ENCODE data around the gene LRP6.

DNA sequence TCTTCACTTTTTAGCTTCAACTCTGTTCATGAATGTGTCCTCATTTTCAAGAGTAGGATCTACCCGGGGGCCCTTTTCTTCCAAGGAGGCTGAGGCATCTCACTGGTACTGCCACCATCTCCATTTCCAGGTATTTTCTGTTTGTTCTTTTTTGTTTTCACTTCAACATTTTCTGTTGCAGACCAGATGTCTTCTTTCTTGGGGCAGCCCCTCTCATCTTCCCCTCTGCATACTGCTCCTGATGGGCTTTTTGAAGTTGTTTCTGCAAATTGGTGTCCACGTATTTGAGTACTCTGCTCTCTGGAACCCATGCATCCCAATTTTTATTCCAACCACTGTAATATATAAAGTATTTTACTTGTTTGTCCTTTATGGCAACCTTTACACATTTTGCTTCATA is 66.5 kb downstream of the LRP6 start:
- TF ChIP-seq, protein P1, sequence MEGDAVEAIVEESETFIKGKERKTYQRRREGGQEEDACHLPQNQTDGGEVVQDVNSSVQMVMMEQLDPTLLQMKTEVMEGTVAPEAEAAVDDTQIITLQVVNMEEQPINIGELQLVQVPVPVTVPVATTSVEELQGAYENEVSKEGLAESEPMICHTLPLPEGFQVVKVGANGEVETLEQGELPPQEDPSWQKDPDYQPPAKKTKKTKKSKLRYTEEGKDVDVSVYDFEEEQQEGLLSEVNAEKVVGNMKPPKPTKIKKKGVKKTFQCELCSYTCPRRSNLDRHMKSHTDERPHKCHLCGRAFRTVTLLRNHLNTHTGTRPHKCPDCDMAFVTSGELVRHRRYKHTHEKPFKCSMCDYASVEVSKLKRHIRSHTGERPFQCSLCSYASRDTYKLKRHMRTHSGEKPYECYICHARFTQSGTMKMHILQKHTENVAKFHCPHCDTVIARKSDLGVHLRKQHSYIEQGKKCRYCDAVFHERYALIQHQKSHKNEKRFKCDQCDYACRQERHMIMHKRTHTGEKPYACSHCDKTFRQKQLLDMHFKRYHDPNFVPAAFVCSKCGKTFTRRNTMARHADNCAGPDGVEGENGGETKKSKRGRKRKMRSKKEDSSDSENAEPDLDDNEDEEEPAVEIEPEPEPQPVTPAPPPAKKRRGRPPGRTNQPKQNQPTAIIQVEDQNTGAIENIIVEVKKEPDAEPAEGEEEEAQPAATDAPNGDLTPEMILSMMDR (IDR thresholded peaks at IDR 0.05), result no peak
- no peak for TF ChIP-seq ZFX (IDR thresholded peaks at IDR 0.05; ENCODE audit: borderline replicate concordance)
